Naive B cell (primary cell): ENCODE measurements around the gene COX5A. TPM values are rescaled to one million over a fixed set of nuclear protein-coding genes. Genes with fewer than 3 reads are reported as not detected.
A peak's percentile ranks its signal among the peaks of the same experiment; 100 is the strongest.
"Not testable (repeated sequence)": the region's sequence is repeated elsewhere in the genome, so short reads cannot be mapped to it uniquely, and the experiment has no call there.

Experiments used
- ATAC-seq, 2 donors: fragments of 150-1000 bp; cut with Tn5 transposase; 2 replicates each; pipeline ENCODE4 v1.10.0; 2021; ENCODE audit warnings: low read depth in 2 of 2, mild to moderate bottlenecking in 2 of 2, moderate library complexity in 2 of 2
- DNase-seq: peaks from one replicate; pipeline ENCODE4 v3.0.0; 2022
- H3K27ac Mint-ChIP-seq, 6 donors: one replicate each; pipeline ENCODE4 v1.8.0; 2020 to 2022; ENCODE audit warnings: mild to moderate bottlenecking in 6 of 6, mixed read lengths in 6 of 6, moderate library complexity in 5 of 6, inconsistent platforms in 2 of 6
- H3K27me3 Mint-ChIP-seq, 3 donors: one replicate each; pipeline ENCODE4 v1.8.0; 2021 to 2022; ENCODE audit warnings: mixed read lengths in 3 of 3, mild to moderate bottlenecking in 1 of 3
- H3K36me3 Mint-ChIP-seq, 2 donors: one replicate each; pipeline ENCODE4 v1.8.0; 2020 to 2022; ENCODE audit warnings: mixed read lengths in 2 of 2, inconsistent platforms in 1 of 2, mild to moderate bottlenecking in 1 of 2
- H3K4me1 Mint-ChIP-seq, 3 donors: one replicate each; pipeline ENCODE4 v1.8.0; 2020 to 2022; ENCODE audit warnings: mixed read lengths in 3 of 3, inconsistent platforms in 1 of 3, mild to moderate bottlenecking in 1 of 3, moderate library complexity in 1 of 3
- H3K4me3 Mint-ChIP-seq, 8 donors: one replicate each; pipeline ENCODE4 v1.8.0; 2020 to 2022; ENCODE audit warnings: mild to moderate bottlenecking in 8 of 8, mixed read lengths in 8 of 8, moderate library complexity in 8 of 8, inconsistent platforms in 2 of 8
- H3K9me3 Mint-ChIP-seq, 7 donors: one replicate each; pipeline ENCODE4 v1.8.0; 2020 to 2022; ENCODE audit warnings: mixed read lengths in 7 of 7, mild to moderate bottlenecking in 5 of 7, inconsistent platforms in 2 of 7, moderate library complexity in 1 of 7
- polyA plus RNA-seq, 6 donors: library from polyadenylated mRNA; unstranded; fragments of 300-500 nt; fragmentation: Illumina TruSeq; gene quantifications; one replicate each; pipeline ENCODE4 v1.2.3, GENCODE V29; 2021; ENCODE audit warnings: low read depth in 6 of 6

COX5A gene
- polyA plus RNA-seq, 6 donors from 2014 or later = 250 to 322 (median 270) TPM

DNA sequence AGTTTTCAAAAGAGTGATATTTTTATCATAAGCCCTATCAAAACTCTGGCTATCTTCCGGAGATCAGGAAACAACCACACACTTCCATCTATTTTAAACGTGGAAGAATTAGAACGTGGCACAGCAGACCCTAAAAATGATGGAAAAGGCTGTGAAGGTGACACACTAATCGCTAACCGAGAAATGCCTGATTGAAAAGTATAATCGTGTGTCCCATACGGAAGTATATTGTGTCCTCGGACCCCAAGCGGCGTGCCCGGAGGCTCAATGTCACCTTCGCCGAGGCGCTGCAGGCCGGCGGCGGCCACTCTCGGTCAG is 642 bp downstream of the COX5A start:
- Mint-ChIP-seq H3K27me3 (no peaks in the 10 kb centered on the region), H3K36me3 (no peaks in the 10 kb centered on the region), H3K9me3 (no peaks in the 10 kb centered on the region), H3K27ac (peak overlapping the region in 5 of 6 donors; percentile 49 to 90 (median 70)), H3K4me3 (peak overlapping the region; percentile 88 to 97 (median 94)), H3K4me1 (peaks cover 10 to 44% (median 19%) of the 10 kb centered on the region in 3 donors)
- no peak for DNase-seq
- ATAC-seq = peak; percentile 4 to 6

GRCh38 chr15:74935193-74935592 is 2.7 kb downstream of the COX5A start:
- H3K4me3 Mint-ChIP-seq = peak overlapping the region in 5 of 8 donors; percentile 37 to 80 (median 70)
- not testable (repeated sequence) for DNase-seq, H3K9me3 Mint-ChIP-seq, ATAC-seq, H3K27me3 Mint-ChIP-seq, H3K36me3 Mint-ChIP-seq
- H3K4me1 Mint-ChIP-seq = peaks cover 10 to 55% (median 24%) of the 10 kb centered on the region in 3 donors
- peak overlapping the region in 1 of 6 donors; percentile 36 for H3K27ac Mint-ChIP-seq

- ATAC-seq = no peak
- Mint-ChIP-seq H3K36me3 (peaks cover 0 to 4% of the 10 kb centered on the region in 2 donors), H3K27me3 (no peaks in the 10 kb centered on the region), H3K4me3 (peak overlapping the region in 1 of 8 donors; percentile 48), H3K9me3 (no peaks in the 10 kb centered on the region), H3K27ac (peak overlapping the region in 1 of 6 donors; percentile 33), H3K4me1 (peaks cover 10 to 52% (median 24%) of the 10 kb centered on the region in 3 donors)
- no peak for DNase-seq
Observed at GRCh38 chr15:74933573-74933972, 4.3 kb downstream of the COX5A start.

- Mint-ChIP-seq H3K27me3 (no peaks in the 10 kb centered on the region), H3K27ac (no peak overlapping the region), H3K9me3 (no peaks in the 10 kb centered on the region), H3K36me3 (peaks cover 0 to 4% of the 10 kb centered on the region in 2 donors), H3K4me3 (no peak overlapping the region), H3K4me1 (peaks cover 0 to 21% (median 7%) of the 10 kb centered on the region in 3 donors)
- DNase-seq = no peak
- ATAC-seq = no peak
Observed at GRCh38 chr15:74928771-74929198, 9.1 kb downstream of the COX5A start.

GRCh38 chr15:74924525-74924924 is 13.3 kb downstream of the COX5A start:
- H3K9me3 Mint-ChIP-seq = no peaks in the 10 kb centered on the region
- DNase-seq = no peak
- no peaks in the 10 kb centered on the region for H3K4me1 Mint-ChIP-seq
- ATAC-seq = no peak
- H3K27ac Mint-ChIP-seq = peak overlapping the region in 1 of 6 donors; percentile 16
- no peaks in the 10 kb centered on the region for H3K27me3 Mint-ChIP-seq
- no peak overlapping the region for H3K4me3 Mint-ChIP-seq
- H3K36me3 Mint-ChIP-seq = peaks cover 0 to 11% of the 10 kb centered on the region in 2 donors

DNA sequence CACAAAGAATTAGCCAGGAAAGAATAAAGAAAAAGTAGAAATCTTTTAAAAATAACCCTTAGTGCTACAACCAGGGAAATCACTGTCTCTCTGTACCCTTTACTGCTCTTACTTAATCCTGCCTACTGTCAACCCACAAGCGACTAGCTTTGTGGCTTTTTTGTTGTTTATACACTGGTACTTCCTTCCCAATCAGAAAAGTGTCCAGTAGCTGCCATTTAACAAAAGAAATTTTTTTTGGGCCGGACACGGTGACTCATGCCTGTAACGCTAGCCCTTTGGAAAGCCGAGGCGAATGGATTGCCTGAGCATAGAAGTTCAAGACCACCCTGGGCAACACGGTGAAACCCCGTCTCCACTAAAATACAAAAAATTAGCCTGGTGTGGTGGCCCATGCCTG is 17.4 kb downstream of the COX5A start:
- Mint-ChIP-seq H3K4me1 (no peaks in the 10 kb centered on the region), H3K9me3 (no peaks in the 10 kb centered on the region), H3K4me3 (no peak overlapping the region), H3K27me3 (no peaks in the 10 kb centered on the region), H3K36me3 (peaks cover 15 to 21% of the 10 kb centered on the region in 2 donors), H3K27ac (peak overlapping the region in 2 of 6 donors; percentile 24 to 39)
- ATAC-seq (no peak), DNase-seq (no peak)

DNA sequence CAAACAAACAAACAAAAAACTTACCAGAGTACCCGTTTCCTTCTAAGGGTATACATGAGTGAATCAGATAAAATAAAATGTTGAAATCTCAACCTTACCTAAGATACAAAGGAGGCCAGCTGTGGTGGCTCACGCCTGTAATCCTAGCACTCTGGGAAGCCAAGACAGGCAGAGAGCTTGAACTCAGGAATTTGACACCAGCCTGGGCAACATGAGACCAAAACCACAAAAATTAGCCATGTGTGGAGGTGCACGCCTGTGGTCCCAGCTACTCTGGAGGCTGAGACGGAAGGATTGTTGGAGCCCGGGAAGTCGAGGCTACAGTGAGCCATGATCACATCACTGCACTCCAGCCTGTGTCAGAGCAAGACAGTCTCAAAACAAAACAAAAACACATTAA is 20.2 kb downstream of the COX5A start:
- Mint-ChIP-seq H3K4me1 (no peaks in the 10 kb centered on the region), H3K9me3 (no peaks in the 10 kb centered on the region), H3K4me3 (no peak overlapping the region), H3K27me3 (no peaks in the 10 kb centered on the region), H3K36me3 (peaks cover 15 to 17% of the 10 kb centered on the region in 2 donors), H3K27ac (no peak overlapping the region)
- ATAC-seq (no peak), DNase-seq (no peak)

- H3K27me3 Mint-ChIP-seq, H3K4me1 Mint-ChIP-seq, ATAC-seq, H3K9me3 Mint-ChIP-seq, DNase-seq, H3K4me3 Mint-ChIP-seq, H3K27ac Mint-ChIP-seq: not testable (repeated sequence)
- peaks cover 4 to 10% of the 10 kb centered on the region in 2 donors for H3K36me3 Mint-ChIP-seq
Observed at GRCh38 chr15:74913799-74914198, 24.1 kb downstream of the COX5A start.

GRCh38 chr15:74913041-74913440 is 24.8 kb downstream of the COX5A start:
- DNase-seq = no peak
- Mint-ChIP-seq H3K9me3 (no peaks in the 10 kb centered on the region), H3K4me3 (no peak overlapping the region), H3K36me3 (peaks cover 0 to 3% of the 10 kb centered on the region in 2 donors), H3K27me3 (no peaks in the 10 kb centered on the region), H3K4me1 (no peaks in the 10 kb centered on the region), H3K27ac (no peak overlapping the region)
- no peak for ATAC-seq

DNA sequence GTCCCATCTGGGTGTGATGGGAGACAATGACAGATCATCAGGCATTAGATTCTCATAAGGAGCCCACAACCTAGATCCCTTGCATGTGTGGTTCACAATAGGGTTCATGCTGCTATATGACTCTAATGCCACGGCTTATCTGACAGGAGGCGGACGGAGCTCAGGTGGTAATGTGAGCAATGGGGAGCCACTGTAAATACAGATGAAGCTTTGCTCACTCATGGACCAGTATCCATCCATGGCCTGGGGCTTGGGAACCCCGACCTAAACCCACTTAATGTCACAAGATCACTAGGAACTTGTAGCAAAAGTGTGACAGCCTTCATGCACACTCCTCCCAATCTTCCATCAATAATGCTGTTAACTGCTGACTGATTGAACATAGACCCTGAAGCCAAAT is 29.2 kb downstream of the COX5A start:
- Mint-ChIP-seq H3K27ac (no peak overlapping the region), H3K4me3 (peak overlapping the region in 1 of 8 donors; percentile 66)

DNA sequence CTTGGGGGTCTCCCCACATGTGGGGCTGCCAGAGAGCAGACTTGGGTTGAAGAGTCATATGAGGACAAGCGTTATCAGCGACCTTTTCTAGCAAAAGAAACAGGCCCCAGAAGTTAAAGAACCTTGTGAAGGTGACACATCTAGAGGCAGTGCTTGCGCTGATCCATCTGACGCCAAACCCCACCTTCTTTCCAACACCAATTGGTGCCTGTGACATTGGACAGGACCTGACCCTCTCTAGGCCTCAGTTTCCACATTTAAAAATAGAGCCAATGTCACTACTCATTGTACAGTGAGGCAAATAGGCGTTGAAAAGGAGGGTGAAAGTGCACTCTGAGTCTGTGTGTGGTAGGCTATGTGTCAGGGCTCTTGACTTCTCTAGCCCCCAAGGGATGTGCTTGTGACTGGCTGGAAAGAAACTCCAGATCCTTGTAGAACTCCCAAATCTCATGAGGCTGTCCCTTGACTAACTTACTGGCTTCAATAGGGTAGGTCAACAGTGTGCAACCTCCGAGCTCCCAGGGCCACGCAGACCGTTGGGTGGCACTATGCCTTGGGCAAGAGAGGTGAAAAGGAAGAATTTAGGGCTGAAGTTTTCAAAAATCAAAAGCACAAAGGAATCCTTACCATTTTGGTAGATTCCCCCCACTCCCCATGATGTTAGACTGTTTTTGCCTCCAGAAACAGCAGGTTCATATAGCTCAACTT is 30.6 kb downstream of the COX5A start:
- H3K36me3 Mint-ChIP-seq = peaks cover 0 to 5% of the 10 kb centered on the region in 2 donors
- DNase-seq = no peak
- H3K4me1 Mint-ChIP-seq = peaks cover 18 to 38% (median 36%) of the 10 kb centered on the region in 3 donors
- ATAC-seq = no peak
- H3K27me3 Mint-ChIP-seq = no peaks in the 10 kb centered on the region
- no peaks in the 10 kb centered on the region for H3K9me3 Mint-ChIP-seq
- peak overlapping the region; percentile 88 to 99 (median 96) for H3K27ac Mint-ChIP-seq
- peak overlapping the region; percentile 94 to 99 (median 98) for H3K4me3 Mint-ChIP-seq

More for the DNA sequence above, 29.2 kb downstream of the COX5A start:
- Mint-ChIP-seq H3K4me1 (peaks cover 17 to 34% (median 30%) of the 10 kb centered on the region in 3 donors), H3K36me3 (peaks cover 0 to 4% of the 10 kb centered on the region in 2 donors), H3K9me3 (no peaks in the 10 kb centered on the region), H3K27me3 (no peaks in the 10 kb centered on the region)
- ATAC-seq (no peak), DNase-seq (no peak)

DNA sequence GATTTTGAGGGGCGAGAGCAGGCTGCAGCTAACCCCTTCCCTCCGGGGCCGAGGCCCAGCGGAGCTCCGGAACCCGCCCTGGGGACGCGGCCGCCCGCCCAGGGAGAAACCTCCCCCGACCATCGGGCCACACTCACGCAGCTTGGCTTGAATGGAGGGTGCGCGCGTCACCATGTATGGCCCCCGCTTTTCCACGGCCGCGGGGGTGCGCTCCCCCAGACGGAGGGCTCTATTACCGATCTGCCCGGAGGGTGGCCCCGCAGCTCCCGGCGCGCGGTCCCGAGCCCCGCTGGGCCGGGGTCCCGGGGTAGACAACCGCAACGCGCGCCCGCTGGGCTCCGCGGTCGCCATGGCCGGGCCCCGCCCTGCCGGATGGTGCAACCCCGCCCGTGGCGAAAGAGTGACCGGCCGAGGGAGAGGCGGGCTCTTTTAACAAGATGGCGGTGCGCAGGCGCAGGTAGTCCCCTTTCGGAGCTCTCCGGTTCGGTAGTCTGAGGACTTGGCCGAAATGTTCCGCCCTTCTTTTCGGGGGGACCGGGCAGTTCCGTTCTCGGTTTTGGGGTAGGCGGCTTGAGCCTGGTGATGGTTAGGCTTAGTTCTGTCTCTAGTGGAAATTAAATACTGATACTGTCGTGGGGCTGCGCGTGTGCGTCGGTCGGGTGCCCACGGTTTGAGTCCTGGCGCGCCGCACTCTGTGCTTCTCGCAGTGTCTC is 31.3 kb downstream of the COX5A start, which contains the start of gene FAM219B:
Gene FAM219B, minus strand, starts transcription at position 402 of the 713 bp plus-strand sequence. Its CDS starts 51 bp downstream, at position 351.
- peak; percentile 77 for DNase-seq
- peak within 1 kb of the TSS; percentile 94 to 99 (median 98) for H3K4me3 Mint-ChIP-seq
- peak within 1 kb of the TSS; percentile 88 to 99 (median 96) for H3K27ac Mint-ChIP-seq
- no peaks in the 10 kb centered on the region for H3K9me3 Mint-ChIP-seq
- H3K36me3 Mint-ChIP-seq = peaks cover 0 to 5% of the 10 kb centered on the region in 2 donors
- peaks cover 22 to 45% (median 41%) of the 10 kb centered on the region in 3 donors for H3K4me1 Mint-ChIP-seq
- no peaks in the 10 kb centered on the region for H3K27me3 Mint-ChIP-seq
- ATAC-seq = peak; percentile 86 to 88

- peak overlapping the region; percentile 84 to 99 (median 92) for H3K4me3 Mint-ChIP-seq
- DNase-seq = no peak
- H3K27me3 Mint-ChIP-seq = no peaks in the 10 kb centered on the region
- peaks cover 0 to 5% of the 10 kb centered on the region in 2 donors for H3K36me3 Mint-ChIP-seq
- ATAC-seq = peak; percentile 21 to 24
- peak overlapping the region in 2 of 6 donors; percentile 72 to 92 for H3K27ac Mint-ChIP-seq
- peaks cover 22 to 47% (median 42%) of the 10 kb centered on the region in 3 donors for H3K4me1 Mint-ChIP-seq
- H3K9me3 Mint-ChIP-seq = no peaks in the 10 kb centered on the region
Observed at GRCh38 chr15:74906067-74906449, 31.8 kb downstream of the COX5A start.
